Measurements from ENCODE around the gene MLXIP.

Gene MLXIP

GRCh38 chr12:122141911-122142725, 63.6 kb downstream of the MLXIP start:
- no peak for DNase-seq (ENCODE audit: insufficient read length, low spot score)
- no peak for FAIRE-seq

GRCh38 chr12:122142857-122143256, 64.3 kb downstream of the MLXIP start:
- DNase-seq (ENCODE audit: insufficient read length, low spot score): no peak
- FAIRE-seq: no peak

- DNase-seq (ENCODE audit: insufficient read length, low spot score): no peak
- no peak for FAIRE-seq
Observed at GRCh38 chr12:122144885-122145284, 66.3 kb downstream of the MLXIP start.

- DNase-seq (ENCODE audit: insufficient read length, low spot score) (no peak), FAIRE-seq (no peak)
Observed at GRCh38 chr12:122145505-122146330, 67.2 kb downstream of the MLXIP start.

GRCh38 chr12:122147514-122148290, 69.1 kb downstream of the MLXIP start:
- DNase-seq (ENCODE audit: insufficient read length, low spot score): no peak
- FAIRE-seq: no peak

- no peak for FAIRE-seq
- no peak for DNase-seq (ENCODE audit: insufficient read length, low spot score)
Observed at GRCh38 chr12:122148657-122149056, 70.1 kb downstream of the MLXIP start.

- FAIRE-seq (no peak), DNase-seq (ENCODE audit: insufficient read length, low spot score) (no peak)
Observed at GRCh38 chr12:122150127-122150681, 71.6 kb downstream of the MLXIP start.

GRCh38 chr12:122152754-122153153, 74.2 kb downstream of the MLXIP start:
- no peak for FAIRE-seq
- no peak for DNase-seq (ENCODE audit: insufficient read length, low spot score)

GRCh38 chr12:122155705-122156104, 77.1 kb downstream of the MLXIP start:
- FAIRE-seq: no peak
- DNase-seq (ENCODE audit: insufficient read length, low spot score): no peak

- DNase-seq (ENCODE audit: insufficient read length, low spot score): no peak
- no peak for FAIRE-seq
Observed at GRCh38 chr12:122158700-122159285, 80.2 kb downstream of the MLXIP start.

- FAIRE-seq: no peak
- no peak for DNase-seq (ENCODE audit: insufficient read length, low spot score)
Observed at GRCh38 chr12:122159882-122160281, 81.3 kb downstream of the MLXIP start.

GRCh38 chr12:122160761-122161160, 82.2 kb downstream of the MLXIP start:
- DNase-seq (ENCODE audit: insufficient read length, low spot score) (no peak), FAIRE-seq (no peak)

- no peak for FAIRE-seq
- DNase-seq (ENCODE audit: insufficient read length, low spot score): no peak
Observed at GRCh38 chr12:122161682-122162081, 83.1 kb downstream of the MLXIP start.

- no peak for DNase-seq (ENCODE audit: insufficient read length, low spot score)
- no peak for FAIRE-seq
Observed at GRCh38 chr12:122162976-122163375, 84.4 kb downstream of the MLXIP start.

GRCh38 chr12:122166422-122167349, 88.1 kb downstream of the MLXIP start:
- FAIRE-seq: no peak
- no peak for DNase-seq (ENCODE audit: insufficient read length, low spot score)

GRCh38 chr12:122167356-122167925, 88.9 kb downstream of the MLXIP start:
- FAIRE-seq (no peak), DNase-seq (ENCODE audit: insufficient read length, low spot score) (no peak)

- FAIRE-seq (no peak), DNase-seq (ENCODE audit: insufficient read length, low spot score) (no peak)
Observed at GRCh38 chr12:122168492-122168891, 89.9 kb downstream of the MLXIP start.

GRCh38 chr12:122171399-122171798, 92.8 kb downstream of the MLXIP start:
- no peak for FAIRE-seq
- DNase-seq (ENCODE audit: insufficient read length, low spot score): no peak
